ENCODE data around the gene NHLH2.
A peak's percentile ranks its signal among the peaks of the same experiment; 100 is the strongest.

The NHLH2 gene

DNA sequence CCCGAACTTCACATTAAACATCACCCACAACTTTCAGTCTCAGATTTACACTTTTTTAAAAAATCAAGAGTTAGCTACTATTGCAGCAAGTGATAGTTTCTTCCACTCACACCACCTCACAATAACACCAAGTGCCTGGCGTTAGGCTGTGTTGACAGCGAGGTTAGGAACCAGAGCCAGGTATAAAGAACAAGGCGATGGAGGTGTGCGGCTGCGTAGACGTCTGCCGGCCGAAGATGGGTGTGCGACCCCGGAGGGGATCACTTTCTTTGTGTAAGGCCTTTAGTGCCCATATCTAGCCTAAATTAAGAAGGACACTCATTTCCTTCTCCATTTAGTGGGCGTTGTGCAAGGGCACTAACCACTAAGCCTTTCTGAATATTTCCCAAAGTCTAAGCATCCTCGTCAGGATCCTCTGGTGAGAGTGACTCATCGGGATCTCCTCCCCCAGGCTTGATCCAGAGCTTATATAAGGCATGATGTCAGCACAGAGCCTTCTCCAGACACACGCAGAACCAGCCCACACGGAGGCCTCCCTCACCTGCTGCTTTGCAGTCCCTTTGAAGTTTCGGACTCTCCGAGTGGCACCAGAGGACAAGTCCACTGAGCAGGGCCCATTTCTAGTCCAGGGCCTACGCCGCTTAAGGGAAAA is 11.8 kb downstream of the NHLH2 start:
- DNase-seq: peak; percentile 63
- peak overlapping the region; percentile 10; the same call in 1 of the 2 replicates for H3K4me3 ChIP-seq (ENCODE audit: low read depth, low read length)
- no peaks in the 10 kb centered on the region for H3K27me3 ChIP-seq (ENCODE audit: insufficient read depth, low read depth, severe bottlenecking)
- H3K36me3 ChIP-seq: no peaks in the 10 kb centered on the region
- peak overlapping the region; percentile 57 for H3K27ac ChIP-seq
- TF ChIP-seq, protein P1, sequence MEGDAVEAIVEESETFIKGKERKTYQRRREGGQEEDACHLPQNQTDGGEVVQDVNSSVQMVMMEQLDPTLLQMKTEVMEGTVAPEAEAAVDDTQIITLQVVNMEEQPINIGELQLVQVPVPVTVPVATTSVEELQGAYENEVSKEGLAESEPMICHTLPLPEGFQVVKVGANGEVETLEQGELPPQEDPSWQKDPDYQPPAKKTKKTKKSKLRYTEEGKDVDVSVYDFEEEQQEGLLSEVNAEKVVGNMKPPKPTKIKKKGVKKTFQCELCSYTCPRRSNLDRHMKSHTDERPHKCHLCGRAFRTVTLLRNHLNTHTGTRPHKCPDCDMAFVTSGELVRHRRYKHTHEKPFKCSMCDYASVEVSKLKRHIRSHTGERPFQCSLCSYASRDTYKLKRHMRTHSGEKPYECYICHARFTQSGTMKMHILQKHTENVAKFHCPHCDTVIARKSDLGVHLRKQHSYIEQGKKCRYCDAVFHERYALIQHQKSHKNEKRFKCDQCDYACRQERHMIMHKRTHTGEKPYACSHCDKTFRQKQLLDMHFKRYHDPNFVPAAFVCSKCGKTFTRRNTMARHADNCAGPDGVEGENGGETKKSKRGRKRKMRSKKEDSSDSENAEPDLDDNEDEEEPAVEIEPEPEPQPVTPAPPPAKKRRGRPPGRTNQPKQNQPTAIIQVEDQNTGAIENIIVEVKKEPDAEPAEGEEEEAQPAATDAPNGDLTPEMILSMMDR (IDR thresholded peaks at IDR 0.05; ENCODE audit: low read depth, low read length): no peak
- no peaks in the 10 kb centered on the region for H3K9me3 ChIP-seq (ENCODE audit: severe bottlenecking)

DNA sequence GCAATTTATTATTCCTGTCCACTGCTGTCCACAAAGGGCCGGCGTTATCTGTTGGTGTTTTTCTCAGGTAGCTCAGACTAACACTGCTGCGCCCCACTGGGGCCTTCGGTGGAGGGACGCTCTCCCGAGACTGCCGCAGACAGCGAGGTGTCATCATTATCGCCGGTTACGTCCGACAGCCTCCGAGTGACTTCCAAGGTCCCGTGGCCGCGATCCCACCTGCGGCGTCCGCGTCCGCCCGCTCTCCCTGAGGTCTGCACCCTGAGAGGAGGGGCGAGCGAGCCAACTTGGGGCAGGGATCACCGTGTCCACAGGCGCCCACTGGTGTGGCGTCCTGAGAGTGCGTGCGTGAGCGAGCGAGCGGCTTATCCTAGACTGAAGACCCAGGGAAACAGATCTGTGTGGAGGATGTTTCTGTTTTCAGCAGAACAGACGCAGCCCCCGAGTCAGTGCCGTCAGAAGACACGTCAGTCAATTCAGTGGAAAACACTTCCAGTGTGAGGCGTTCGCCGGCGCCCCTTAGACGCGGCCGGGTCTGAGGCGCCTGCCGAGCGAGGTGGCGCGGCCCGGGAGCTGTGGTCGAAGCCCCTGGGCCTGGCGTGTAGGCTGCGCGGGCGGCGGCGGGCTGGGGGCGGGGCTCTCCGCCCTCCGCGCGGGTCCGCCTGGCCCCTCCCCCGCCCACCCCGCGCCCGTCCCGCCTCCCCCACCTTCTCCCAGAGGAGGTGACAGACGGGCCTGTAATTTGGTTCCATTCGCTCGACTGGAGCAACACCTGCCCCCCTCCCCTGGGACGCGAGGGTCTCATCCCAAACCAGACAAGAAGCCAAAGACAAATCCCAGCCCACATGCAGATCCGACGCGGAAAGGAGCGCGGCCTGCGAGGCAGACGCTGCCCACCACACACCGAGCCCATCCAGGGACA is 12.6 kb downstream of the NHLH2 start:
- H3K4me3 ChIP-seq (ENCODE audit: low read depth, low read length): peak overlapping the region; percentile 66
- DNase-seq: peak; percentile 76

DNA sequence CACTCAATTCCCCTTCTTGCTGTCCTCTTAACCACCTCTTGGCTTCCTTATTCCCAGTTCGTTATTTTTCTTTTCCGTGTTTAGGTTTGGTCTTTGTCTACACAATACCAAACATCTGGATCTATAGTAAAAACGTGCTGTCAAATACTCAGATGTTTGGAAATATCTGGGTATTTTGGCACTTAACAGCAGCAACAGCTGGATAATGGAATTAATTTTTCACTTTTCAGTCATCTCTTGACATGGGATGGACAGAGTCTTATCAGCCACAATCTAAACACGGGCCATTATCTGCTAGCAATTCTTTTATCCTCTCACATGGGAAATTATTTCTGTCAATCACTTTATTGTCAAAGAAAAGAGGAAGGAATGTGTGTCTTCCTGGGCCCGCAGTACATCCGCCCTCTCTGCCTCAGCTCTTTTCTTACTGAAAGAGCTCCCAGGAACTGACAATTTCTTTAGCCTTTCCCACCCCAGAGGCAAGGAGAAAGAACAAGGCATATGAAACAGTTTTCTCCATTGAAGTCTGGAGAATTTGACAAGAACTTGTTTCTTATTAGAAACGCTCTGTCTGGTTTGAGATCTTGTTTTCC is 13.4 kb downstream of the NHLH2 start:
- TF ChIP-seq, protein P1 (IDR thresholded peaks at IDR 0.05; ENCODE audit: low read depth, low read length): no peak
- H3K9me3 ChIP-seq (ENCODE audit: severe bottlenecking): no peaks in the 10 kb centered on the region
- no peaks in the 10 kb centered on the region for H3K36me3 ChIP-seq
- peak overlapping the region; percentile 82 for H3K27ac ChIP-seq
- DNase-seq: no peak
- peak overlapping the region; percentile 66 for H3K4me3 ChIP-seq (ENCODE audit: low read depth, low read length)
- H3K27me3 ChIP-seq (ENCODE audit: insufficient read depth, low read depth, severe bottlenecking): no peaks in the 10 kb centered on the region

More for the DNA sequence above, 12.6 kb downstream of the NHLH2 start:
- H3K27ac ChIP-seq: peak overlapping the region; percentile 82
- H3K9me3 ChIP-seq (ENCODE audit: severe bottlenecking): no peaks in the 10 kb centered on the region
- TF ChIP-seq, protein P1 (IDR thresholded peaks at IDR 0.05; ENCODE audit: low read depth, low read length): no peak
- no peaks in the 10 kb centered on the region for H3K27me3 ChIP-seq (ENCODE audit: insufficient read depth, low read depth, severe bottlenecking)
- no peaks in the 10 kb centered on the region for H3K36me3 ChIP-seq

DNA sequence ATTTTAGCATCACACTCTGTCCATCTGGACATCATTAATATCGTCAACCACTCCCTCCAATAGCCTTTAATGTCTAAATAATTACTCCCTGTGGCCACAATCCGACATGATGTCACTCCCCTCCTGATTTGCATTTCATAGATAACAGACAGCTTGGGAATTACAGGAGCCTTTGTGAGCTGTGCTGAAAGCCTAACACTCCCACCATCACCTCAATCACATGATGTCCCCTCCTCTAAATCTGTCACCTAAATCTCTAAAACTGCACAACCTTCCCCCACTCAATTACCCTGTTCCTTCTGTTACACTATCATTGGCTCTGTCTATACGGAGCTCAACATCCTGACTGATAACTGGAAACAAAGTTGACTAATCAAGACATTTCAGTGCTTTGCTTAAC is 14.3 kb downstream of the NHLH2 start:
- Histone ChIP-seq H3K36me3 (no peaks in the 10 kb centered on the region), H3K27me3 (ENCODE audit: insufficient read depth, low read depth, severe bottlenecking) (no peaks in the 10 kb centered on the region), H3K9me3 (ENCODE audit: severe bottlenecking) (no peaks in the 10 kb centered on the region), H3K27ac (no peak overlapping the region), H3K4me3 (ENCODE audit: low read depth, low read length) (no peak overlapping the region)
- peak; percentile 28 for DNase-seq
- TF ChIP-seq, protein P1 (IDR thresholded peaks at IDR 0.05; ENCODE audit: low read depth, low read length): no peak

DNA sequence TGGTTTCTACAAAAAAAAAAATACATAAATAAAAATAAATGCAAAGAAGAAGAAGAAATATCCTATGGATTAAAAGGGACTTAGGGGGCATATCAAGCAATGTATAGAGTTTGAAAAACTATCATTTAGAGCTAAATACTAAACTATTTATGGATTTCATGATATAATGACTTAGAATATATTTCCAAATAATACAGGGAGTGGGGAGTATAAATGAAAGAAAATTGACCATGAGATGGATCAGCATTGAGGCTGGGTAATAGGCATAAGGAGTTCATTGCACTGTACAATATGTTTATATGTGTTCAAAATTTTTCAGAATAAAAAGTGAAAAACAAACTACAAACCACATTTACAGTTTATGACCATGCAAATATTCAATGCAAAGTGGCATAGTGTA is 18.8 kb downstream of the NHLH2 start:
- TF ChIP-seq, protein P1 (IDR thresholded peaks at IDR 0.05; ENCODE audit: low read depth, low read length): no peak
- Histone ChIP-seq H3K4me3 (ENCODE audit: low read depth, low read length) (no peak overlapping the region), H3K9me3 (ENCODE audit: severe bottlenecking) (no peaks in the 10 kb centered on the region), H3K27ac (no peak overlapping the region), H3K27me3 (ENCODE audit: insufficient read depth, low read depth, severe bottlenecking) (no peaks in the 10 kb centered on the region), H3K36me3 (no peaks in the 10 kb centered on the region)
- DNase-seq: no peak

All from WERI-Rb-1 (cell line).